Osteocyte (in vitro differentiated cells): ENCODE data around the gene DDA1. TPM values are rescaled to one million over a fixed set of nuclear protein-coding genes. Genes with fewer than 3 reads are reported as not detected.

Experiments
- DNase-seq: peaks from one replicate; pipeline ENCODE4 v3.0.0; 2021; ENCODE audit warnings: mixed read lengths; ENCODE audit not compliant: unreplicated experiment; ENCODE audit errors: extremely low spot score
- H3K27ac Mint-ChIP-seq: one replicate; pipeline ENCODE4 v1.8.0; 2021; ENCODE audit warnings: mild to moderate bottlenecking, mixed read lengths; ENCODE audit not compliant: unreplicated experiment
- H3K27me3 Mint-ChIP-seq: one replicate; pipeline ENCODE4 v1.8.0; 2021; ENCODE audit warnings: mixed read lengths; ENCODE audit not compliant: unreplicated experiment
- H3K36me3 Mint-ChIP-seq: one replicate; pipeline ENCODE4 v1.8.0; 2021; ENCODE audit warnings: mixed read lengths; ENCODE audit not compliant: unreplicated experiment
- H3K4me1 Mint-ChIP-seq: one replicate; pipeline ENCODE4 v1.8.0; 2021; ENCODE audit warnings: mixed read lengths; ENCODE audit not compliant: unreplicated experiment
- H3K4me3 Mint-ChIP-seq: one replicate; pipeline ENCODE4 v1.8.0; 2021; ENCODE audit warnings: mild to moderate bottlenecking, moderate library complexity, mixed read lengths; ENCODE audit not compliant: unreplicated experiment
- H3K9me3 Mint-ChIP-seq: one replicate; pipeline ENCODE4 v1.8.0; 2021; ENCODE audit warnings: mixed read lengths; ENCODE audit not compliant: unreplicated experiment
- total RNA-seq: library from RNA; stranded (reverse); gene quantifications from 2 replicates; pipeline ENCODE4 v1.2.1, GENCODE V29; 2021
- TF ChIP-seq, protein P1 (sequence below): fragments of 200-600 bp; sonication (generic); IDR thresholded peaks from 2 replicates; pipeline ENCODE4 v1.5.0; 2021; ENCODE audit warnings: antibody characterized with exemption, mild to moderate bottlenecking, moderate library complexity

The DDA1 gene
- total RNA-seq, 1 donor from 2014 or later: 50.0 TPM

DNA sequence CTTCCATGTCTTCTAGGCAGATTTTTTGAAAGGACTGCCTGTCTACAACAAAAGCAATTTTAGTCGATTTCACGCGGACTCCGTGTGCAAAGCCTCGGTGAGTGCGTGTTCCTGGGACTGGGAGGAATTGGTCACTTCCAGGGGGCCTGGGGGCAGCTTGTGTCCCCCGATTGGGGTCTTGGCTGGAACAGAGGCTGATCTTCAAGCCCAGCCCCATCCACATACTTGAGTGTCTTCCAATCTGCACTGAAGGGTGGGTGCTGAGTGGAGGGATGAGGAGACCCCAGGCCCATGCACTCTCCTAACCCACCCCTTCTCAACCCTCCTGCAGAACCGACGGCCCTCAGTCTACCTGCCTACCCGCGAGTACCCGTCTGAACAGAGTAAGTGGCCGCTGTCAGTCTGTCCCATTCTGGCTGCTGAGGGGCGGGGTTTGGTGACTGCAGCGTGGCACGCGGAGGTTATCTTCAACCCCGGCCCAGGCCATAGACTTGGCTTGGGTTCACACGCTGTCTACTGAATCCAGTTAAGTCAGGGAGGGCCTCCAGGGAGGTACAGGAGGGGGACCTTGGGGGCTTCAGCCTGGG lies 4.7 kb downstream of the DDA1 start:
- H3K27ac Mint-ChIP-seq: no peak overlapping the region
- peaks cover 10% of the 10 kb centered on the region for H3K36me3 Mint-ChIP-seq

DNA sequence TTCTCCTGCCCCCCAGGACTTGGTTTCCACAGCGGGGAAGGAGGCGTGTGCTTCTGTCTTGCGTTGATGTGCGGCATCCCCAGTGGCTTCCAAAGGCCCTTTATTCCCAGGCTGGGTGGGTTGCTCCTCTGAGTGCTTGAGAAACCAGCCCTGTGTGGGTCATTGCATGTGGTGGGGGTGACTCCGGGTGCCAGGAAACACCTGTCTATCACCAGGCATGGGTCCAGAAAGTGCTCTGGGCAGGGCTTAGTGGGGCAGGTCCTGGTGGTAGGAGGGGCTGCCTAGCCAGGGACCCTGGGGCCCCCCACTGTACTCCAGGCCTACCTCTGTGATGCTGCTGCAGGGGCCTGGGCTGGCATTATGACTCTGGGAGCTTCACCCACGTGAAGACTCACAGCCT lies 9.6 kb downstream of the DDA1 start:
- no peak overlapping the region for H3K4me3 Mint-ChIP-seq
- no peak for DNase-seq
- no peaks in the 10 kb centered on the region for H3K27me3 Mint-ChIP-seq
- H3K9me3 Mint-ChIP-seq: no peaks in the 10 kb centered on the region
- peaks cover 16% of the 10 kb centered on the region for H3K36me3 Mint-ChIP-seq
- H3K4me1 Mint-ChIP-seq: peaks cover 5% of the 10 kb centered on the region
- H3K27ac Mint-ChIP-seq: no peak overlapping the region
- TF ChIP-seq, protein P1, sequence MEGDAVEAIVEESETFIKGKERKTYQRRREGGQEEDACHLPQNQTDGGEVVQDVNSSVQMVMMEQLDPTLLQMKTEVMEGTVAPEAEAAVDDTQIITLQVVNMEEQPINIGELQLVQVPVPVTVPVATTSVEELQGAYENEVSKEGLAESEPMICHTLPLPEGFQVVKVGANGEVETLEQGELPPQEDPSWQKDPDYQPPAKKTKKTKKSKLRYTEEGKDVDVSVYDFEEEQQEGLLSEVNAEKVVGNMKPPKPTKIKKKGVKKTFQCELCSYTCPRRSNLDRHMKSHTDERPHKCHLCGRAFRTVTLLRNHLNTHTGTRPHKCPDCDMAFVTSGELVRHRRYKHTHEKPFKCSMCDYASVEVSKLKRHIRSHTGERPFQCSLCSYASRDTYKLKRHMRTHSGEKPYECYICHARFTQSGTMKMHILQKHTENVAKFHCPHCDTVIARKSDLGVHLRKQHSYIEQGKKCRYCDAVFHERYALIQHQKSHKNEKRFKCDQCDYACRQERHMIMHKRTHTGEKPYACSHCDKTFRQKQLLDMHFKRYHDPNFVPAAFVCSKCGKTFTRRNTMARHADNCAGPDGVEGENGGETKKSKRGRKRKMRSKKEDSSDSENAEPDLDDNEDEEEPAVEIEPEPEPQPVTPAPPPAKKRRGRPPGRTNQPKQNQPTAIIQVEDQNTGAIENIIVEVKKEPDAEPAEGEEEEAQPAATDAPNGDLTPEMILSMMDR: no peak

More for the DNA sequence above, 4.7 kb downstream of the DDA1 start:
- Mint-ChIP-seq H3K9me3 (no peaks in the 10 kb centered on the region), H3K4me3 (no peak overlapping the region), H3K27me3 (no peaks in the 10 kb centered on the region), H3K4me1 (peaks cover 26% of the 10 kb centered on the region)
- no peak for DNase-seq
- TF ChIP-seq, protein P1: no peak

DNA sequence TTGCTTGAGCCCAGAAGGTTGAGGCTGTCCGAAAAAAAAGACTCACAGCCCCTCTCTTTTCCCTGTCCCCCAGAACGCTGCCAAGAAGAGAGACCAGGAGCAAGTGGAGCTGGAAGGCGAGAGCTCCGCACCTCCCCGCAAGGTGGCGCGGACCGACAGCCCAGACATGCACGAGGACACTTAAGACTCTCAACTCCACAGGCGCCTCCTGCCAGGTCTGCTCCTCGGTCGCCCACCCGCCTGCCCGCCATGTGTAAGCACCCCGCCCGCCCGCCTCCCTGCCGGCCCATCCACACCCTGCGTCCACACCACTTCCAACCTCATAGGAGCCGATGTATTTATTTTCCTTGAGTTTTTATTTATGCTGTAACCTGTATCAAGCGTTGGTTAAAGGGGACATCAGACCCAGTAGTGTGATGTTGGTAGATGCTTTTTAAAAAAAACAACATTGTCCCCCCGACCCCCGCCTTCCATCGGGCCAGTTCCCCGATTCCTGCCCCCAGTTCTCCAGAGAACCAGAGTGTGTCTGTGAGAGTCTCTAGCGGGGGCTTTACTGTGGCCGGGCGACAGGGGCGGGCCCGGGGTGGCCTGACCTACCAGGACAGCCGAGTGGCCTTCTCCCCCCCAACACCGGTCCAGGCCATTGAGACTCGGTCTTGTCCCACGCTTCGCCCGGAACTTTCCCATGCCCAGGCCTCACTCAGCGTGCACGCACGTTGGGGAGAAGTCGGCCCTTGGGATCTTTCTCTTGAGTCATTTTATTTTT lies 10.3 kb downstream of the DDA1 start:
- H3K27ac Mint-ChIP-seq: no peak overlapping the region
- peaks cover 5% of the 10 kb centered on the region for H3K4me1 Mint-ChIP-seq
- no peak overlapping the region for H3K4me3 Mint-ChIP-seq
- H3K9me3 Mint-ChIP-seq: no peaks in the 10 kb centered on the region
- TF ChIP-seq, protein P1: no peak
- no peak for DNase-seq
- no peaks in the 10 kb centered on the region for H3K27me3 Mint-ChIP-seq
- H3K36me3 Mint-ChIP-seq: peaks cover 16% of the 10 kb centered on the region

DNA sequence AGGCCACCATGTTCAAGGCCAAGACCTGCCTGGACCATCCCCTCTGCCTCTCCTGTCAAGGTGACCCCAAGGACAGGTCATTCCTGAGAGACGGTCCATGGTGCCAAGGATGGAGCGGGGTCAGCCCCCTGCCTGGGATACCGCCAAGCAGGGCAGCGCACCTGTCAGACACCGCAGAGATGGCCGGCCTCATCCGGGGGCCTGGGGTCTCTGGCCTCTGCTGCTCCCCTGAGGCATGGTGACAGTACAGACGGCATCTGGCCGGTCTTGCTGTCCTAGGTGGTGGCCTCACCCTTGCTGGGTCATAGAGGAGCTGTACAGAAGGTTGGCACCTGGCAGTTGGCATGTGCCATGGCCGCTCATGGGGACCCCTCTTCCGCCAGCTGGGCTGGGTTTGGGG lies 11.1 kb downstream of the DDA1 start:
- DNase-seq: no peak
- H3K4me1 Mint-ChIP-seq: peaks cover 5% of the 10 kb centered on the region
- H3K27me3 Mint-ChIP-seq: no peaks in the 10 kb centered on the region
- H3K4me3 Mint-ChIP-seq: no peak overlapping the region
- H3K9me3 Mint-ChIP-seq: no peaks in the 10 kb centered on the region
- no peak overlapping the region for H3K27ac Mint-ChIP-seq
- TF ChIP-seq, protein P1: no peak
- H3K36me3 Mint-ChIP-seq: peaks cover 16% of the 10 kb centered on the region

DNA sequence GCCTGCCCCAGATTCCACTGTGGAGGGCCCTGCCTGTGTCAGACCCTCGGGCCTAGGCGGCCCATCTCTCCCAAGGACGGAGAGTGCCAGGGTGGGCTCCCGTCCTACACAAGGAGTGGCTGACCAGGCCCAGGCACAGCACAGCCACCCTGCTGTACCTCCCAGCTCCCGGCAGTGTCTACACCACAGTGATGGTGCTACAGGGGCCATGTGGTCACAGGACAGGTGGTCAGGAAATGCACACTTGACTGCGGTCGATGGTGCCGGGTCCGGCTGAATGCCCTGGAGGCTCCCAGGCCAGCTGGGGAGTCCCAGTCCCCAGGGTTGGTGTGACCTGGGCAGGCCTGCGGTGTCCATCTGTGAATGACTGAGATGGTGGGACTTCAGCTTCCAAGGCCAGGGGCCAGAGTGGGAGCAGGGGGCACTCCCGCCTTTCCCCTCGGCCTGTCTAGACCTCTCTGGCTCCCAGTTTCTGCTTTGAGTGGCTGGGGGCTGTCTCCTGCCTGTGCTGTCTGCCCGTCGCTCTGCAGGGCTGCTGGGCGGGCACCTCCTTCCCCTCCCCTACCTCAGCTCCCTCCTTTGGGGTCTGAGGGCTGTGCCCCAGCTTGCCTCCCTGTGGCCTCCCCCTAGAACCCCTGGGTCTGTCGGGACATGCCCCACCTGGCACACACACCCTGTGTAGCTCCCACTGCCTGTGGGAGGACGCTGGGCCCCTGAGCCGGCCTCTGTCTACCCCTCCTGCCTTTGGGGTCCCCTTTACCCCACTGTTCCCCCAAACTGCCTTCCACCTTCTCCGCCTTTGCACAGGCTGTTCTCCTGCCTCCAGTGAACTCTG lies 12.5 kb downstream of the DDA1 start:
- H3K4me3 Mint-ChIP-seq: no peak overlapping the region
- H3K36me3 Mint-ChIP-seq: peaks cover 8% of the 10 kb centered on the region
- peaks cover 5% of the 10 kb centered on the region for H3K4me1 Mint-ChIP-seq
- H3K27me3 Mint-ChIP-seq: no peaks in the 10 kb centered on the region
- peak; percentile 80 for DNase-seq
- TF ChIP-seq, protein P1: no peak
- no peaks in the 10 kb centered on the region for H3K9me3 Mint-ChIP-seq
- peak overlapping the region; percentile 7 for H3K27ac Mint-ChIP-seq
